ENCODE data around the gene PRKCH. TPM values are rescaled to one million over a fixed set of nuclear protein-coding genes. Genes with fewer than 3 reads are reported as not detected.

Gene PRKCH
- total RNA-seq, 1 experiment from 2014 or later = 10.3 TPM

- H3K27ac Mint-ChIP-seq = no peak overlapping the region
- no peaks in the 10 kb centered on the region for H3K9me3 Mint-ChIP-seq
- no peak for ATAC-seq
- H3K4me3 Mint-ChIP-seq = no peak overlapping the region
- H3K36me3 Mint-ChIP-seq = no peaks in the 10 kb centered on the region
- no peak for DNase-seq (ENCODE audit: low spot score)
- no peaks in the 10 kb centered on the region for H3K27me3 Mint-ChIP-seq (ENCODE audit: low read depth)
- POLR2A ChIA-PET = no interaction called here
- TF ChIP-seq NFYB (CRISPR knock-in tag; conservative IDR thresholded peaks at IDR 0.05; ENCODE audit: low read depth) (no peak), NR1H2 (CRISPR knock-in tag; IDR thresholded peaks at IDR 0.05) (no peak), USF2 (CRISPR knock-in tag; IDR thresholded peaks at IDR 0.05) (no peak), ZNF138 (CRISPR knock-in tag; conservative IDR thresholded peaks at IDR 0.05) (no peak), ZNF532 (CRISPR knock-in tag; IDR thresholded peaks at IDR 0.05; ENCODE audit: borderline replicate concordance) (no peak), NR2C2 (CRISPR knock-in tag; IDR thresholded peaks at IDR 0.05) (no peak), ZNF425 (CRISPR knock-in tag; conservative IDR thresholded peaks at IDR 0.05) (no peak), PREB (CRISPR knock-in tag; IDR thresholded peaks at IDR 0.05; ENCODE audit: borderline replicate concordance) (no peak), MLX (CRISPR knock-in tag; IDR thresholded peaks at IDR 0.05) (no peak), FOXK1 (CRISPR knock-in tag; IDR thresholded peaks at IDR 0.05) (no peak), STAT6 (CRISPR knock-in tag; conservative IDR thresholded peaks at IDR 0.05; ENCODE audit: low read depth) (no peak), ZNF219 (CRISPR knock-in tag; IDR thresholded peaks at IDR 0.05; ENCODE audit: borderline replicate concordance) (no peak), ZMAT4 (CRISPR knock-in tag; IDR thresholded peaks at IDR 0.05) (no peak), AR (CRISPR knock-in tag; IDR thresholded peaks at IDR 0.05) (no peak), ESRRA (CRISPR knock-in tag; IDR thresholded peaks at IDR 0.05; ENCODE audit: borderline replicate concordance) (no peak), JUN (CRISPR knock-in tag; IDR thresholded peaks at IDR 0.05) (no peak)
- H3K4me1 Mint-ChIP-seq = peaks cover 28% of the 10 kb centered on the region
- CTCF ChIA-PET = no interaction called here
Observed at GRCh38 chr14:61403411-61403810, 82.0 kb downstream of the PRKCH start.

All from WTC11 (cell line).